ENCODE results near the gene PRKAR1B. TPM values are rescaled to one million over a fixed set of nuclear protein-coding genes. Genes with fewer than 3 reads are reported as not detected.

The PRKAR1B gene
- total RNA-seq, 1 experiment from 2014 or later, result 62.0 TPM

DNA sequence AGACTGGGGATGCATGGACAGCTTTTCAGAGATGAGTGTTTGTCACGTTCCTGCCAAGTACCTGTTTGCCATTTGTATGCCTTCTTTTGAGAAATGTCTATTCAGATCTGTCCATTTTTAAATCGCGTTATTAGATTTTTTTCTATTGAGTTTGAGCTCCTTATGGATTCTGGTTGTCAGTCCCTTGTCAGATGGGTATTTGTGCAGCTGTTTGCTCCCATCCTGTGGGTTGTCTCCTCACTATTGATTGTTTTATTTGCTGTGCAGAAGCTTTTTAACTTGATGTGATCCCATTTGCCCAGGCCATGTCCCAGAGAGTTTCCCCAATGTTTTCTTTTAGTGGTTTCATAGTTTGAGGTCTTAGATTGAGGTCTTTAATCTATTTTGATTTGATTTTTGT lies 5.5 kb upstream of the PRKAR1B start:
- intact Hi-C loops (cut with micrococcal nuclease; ENCODE audit: unreplicated experiment) (no loop called here), in situ Hi-C loops (cut with HindIII; ENCODE audit: low pct_unique_long_range_greater_than_20kb, low sequenced_read_pairs) (no loop called here)
- Histone ChIP-seq H3K4me1 (ENCODE audit: control insufficient read depth, insufficient read depth, low read length) (peaks cover 35% of the 10 kb centered on the region), H3K9me3 (ENCODE audit: control insufficient read depth, insufficient read depth, low read depth, low read length) (peaks cover 11% of the 10 kb centered on the region; the same call in 1 of the 2 replicates), H3K4me3 (ENCODE audit: low read depth in 2 of 2, low read length in 2 of 2) (peak overlapping the region in 1 of 2 experiments; percentile 30; a peak in 2 of 4 replicates), H3K27me3 (ENCODE audit: control insufficient read depth, insufficient read depth, low read length) (no peaks in the 10 kb centered on the region), H3K27ac (ENCODE audit: low read length) (peak overlapping the region; percentile 81), H3K36me3 (ENCODE audit: control insufficient read depth, insufficient read depth, low read length) (no peaks in the 10 kb centered on the region)
- DNase-seq (ENCODE audit: low read depth, low spot score), result no peak
- no peak for ATAC-seq
- TF ChIP-seq POLR2AphosphoS5 (IDR thresholded peaks at IDR 0.05; ENCODE audit: low read depth, low read length) (no peak), TCF7L2 (IDR thresholded peaks at IDR 0.05; ENCODE audit: low read depth, low read length) (no peak), SIN3A (IDR thresholded peaks at IDR 0.05; ENCODE audit: borderline replicate concordance, insufficient read depth, low read depth, low read length) (no peak)
- ChIA-PET CTCF (no interaction called here), POLR2A (no interaction called here)
- BruUV-seq (replicated peaks), result no TSS peak

DNA sequence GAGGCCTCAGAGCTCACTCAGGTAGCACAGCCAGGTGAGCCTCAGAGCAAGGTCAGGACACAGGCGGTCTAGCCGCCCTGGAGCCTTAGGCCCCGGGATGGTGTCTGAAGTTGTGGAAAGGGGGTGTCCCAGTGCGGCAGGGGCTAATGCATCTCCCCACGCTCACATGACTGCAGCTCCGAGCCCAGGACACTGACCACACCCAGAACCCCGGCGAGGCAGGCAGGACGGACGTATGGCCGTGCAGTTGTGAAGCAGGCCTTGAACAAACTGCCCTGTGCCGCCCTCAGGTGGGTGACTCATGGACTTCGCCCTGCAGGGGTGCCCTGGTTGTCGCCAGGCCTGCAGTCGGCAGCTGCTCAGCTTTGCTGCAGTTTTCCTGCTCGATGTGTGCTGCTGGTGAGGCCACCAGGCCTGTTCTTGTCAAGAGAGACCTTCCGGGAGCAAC lies 5.0 kb upstream of the PRKAR1B start:
- Histone ChIP-seq H3K27me3 (ENCODE audit: control insufficient read depth, insufficient read depth, low read length) (no peaks in the 10 kb centered on the region), H3K27ac (ENCODE audit: low read length) (peak overlapping the region; percentile 81), H3K4me3 (ENCODE audit: low read depth in 2 of 2, low read length in 2 of 2) (peak overlapping the region in 1 of 2 experiments; percentile 30; a peak in 2 of 4 replicates), H3K4me1 (ENCODE audit: control insufficient read depth, insufficient read depth, low read length) (peaks cover 35% of the 10 kb centered on the region), H3K36me3 (ENCODE audit: control insufficient read depth, insufficient read depth, low read length) (no peaks in the 10 kb centered on the region), H3K9me3 (ENCODE audit: control insufficient read depth, insufficient read depth, low read depth, low read length) (peaks cover 11% of the 10 kb centered on the region; the same call in 1 of the 2 replicates)
- no peak for TF ChIP-seq SIN3A (IDR thresholded peaks at IDR 0.05; ENCODE audit: borderline replicate concordance, insufficient read depth, low read depth, low read length)
- TF ChIP-seq POLR2AphosphoS5 (IDR thresholded peaks at IDR 0.05; ENCODE audit: low read depth, low read length), result 0 out of 2 replicates have a peak, but pooled peaks have one; percentile 41
- TF ChIP-seq, protein P1, sequence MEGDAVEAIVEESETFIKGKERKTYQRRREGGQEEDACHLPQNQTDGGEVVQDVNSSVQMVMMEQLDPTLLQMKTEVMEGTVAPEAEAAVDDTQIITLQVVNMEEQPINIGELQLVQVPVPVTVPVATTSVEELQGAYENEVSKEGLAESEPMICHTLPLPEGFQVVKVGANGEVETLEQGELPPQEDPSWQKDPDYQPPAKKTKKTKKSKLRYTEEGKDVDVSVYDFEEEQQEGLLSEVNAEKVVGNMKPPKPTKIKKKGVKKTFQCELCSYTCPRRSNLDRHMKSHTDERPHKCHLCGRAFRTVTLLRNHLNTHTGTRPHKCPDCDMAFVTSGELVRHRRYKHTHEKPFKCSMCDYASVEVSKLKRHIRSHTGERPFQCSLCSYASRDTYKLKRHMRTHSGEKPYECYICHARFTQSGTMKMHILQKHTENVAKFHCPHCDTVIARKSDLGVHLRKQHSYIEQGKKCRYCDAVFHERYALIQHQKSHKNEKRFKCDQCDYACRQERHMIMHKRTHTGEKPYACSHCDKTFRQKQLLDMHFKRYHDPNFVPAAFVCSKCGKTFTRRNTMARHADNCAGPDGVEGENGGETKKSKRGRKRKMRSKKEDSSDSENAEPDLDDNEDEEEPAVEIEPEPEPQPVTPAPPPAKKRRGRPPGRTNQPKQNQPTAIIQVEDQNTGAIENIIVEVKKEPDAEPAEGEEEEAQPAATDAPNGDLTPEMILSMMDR (IDR thresholded peaks at IDR 0.05), result no peak
- TF ChIP-seq, protein P2, sequence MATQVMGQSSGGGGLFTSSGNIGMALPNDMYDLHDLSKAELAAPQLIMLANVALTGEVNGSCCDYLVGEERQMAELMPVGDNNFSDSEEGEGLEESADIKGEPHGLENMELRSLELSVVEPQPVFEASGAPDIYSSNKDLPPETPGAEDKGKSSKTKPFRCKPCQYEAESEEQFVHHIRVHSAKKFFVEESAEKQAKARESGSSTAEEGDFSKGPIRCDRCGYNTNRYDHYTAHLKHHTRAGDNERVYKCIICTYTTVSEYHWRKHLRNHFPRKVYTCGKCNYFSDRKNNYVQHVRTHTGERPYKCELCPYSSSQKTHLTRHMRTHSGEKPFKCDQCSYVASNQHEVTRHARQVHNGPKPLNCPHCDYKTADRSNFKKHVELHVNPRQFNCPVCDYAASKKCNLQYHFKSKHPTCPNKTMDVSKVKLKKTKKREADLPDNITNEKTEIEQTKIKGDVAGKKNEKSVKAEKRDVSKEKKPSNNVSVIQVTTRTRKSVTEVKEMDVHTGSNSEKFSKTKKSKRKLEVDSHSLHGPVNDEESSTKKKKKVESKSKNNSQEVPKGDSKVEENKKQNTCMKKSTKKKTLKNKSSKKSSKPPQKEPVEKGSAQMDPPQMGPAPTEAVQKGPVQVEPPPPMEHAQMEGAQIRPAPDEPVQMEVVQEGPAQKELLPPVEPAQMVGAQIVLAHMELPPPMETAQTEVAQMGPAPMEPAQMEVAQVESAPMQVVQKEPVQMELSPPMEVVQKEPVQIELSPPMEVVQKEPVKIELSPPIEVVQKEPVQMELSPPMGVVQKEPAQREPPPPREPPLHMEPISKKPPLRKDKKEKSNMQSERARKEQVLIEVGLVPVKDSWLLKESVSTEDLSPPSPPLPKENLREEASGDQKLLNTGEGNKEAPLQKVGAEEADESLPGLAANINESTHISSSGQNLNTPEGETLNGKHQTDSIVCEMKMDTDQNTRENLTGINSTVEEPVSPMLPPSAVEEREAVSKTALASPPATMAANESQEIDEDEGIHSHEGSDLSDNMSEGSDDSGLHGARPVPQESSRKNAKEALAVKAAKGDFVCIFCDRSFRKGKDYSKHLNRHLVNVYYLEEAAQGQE (IDR thresholded peaks at IDR 0.05; ENCODE audit: insufficient read depth in 1 of 2, low read depth in 2 of 2, low read length in 1 of 2), result no peak
- no TSS peak for BruUV-seq (replicated peaks)
- ChIA-PET POLR2A (no interaction called here), CTCF (interaction anchor here (1.4 kb wide), 1 partner anchor 96 kb away, joined by 3 read pairs; no protein-coding TSS in a partner anchor)
- ATAC-seq, result peak; percentile 93
- peak; percentile 27 for DNase-seq (ENCODE audit: low read depth, low spot score)
- intact Hi-C loops (cut with micrococcal nuclease; ENCODE audit: unreplicated experiment) (no loop called here), in situ Hi-C loops (cut with HindIII; ENCODE audit: low pct_unique_long_range_greater_than_20kb, low sequenced_read_pairs) (no loop called here)

DNA sequence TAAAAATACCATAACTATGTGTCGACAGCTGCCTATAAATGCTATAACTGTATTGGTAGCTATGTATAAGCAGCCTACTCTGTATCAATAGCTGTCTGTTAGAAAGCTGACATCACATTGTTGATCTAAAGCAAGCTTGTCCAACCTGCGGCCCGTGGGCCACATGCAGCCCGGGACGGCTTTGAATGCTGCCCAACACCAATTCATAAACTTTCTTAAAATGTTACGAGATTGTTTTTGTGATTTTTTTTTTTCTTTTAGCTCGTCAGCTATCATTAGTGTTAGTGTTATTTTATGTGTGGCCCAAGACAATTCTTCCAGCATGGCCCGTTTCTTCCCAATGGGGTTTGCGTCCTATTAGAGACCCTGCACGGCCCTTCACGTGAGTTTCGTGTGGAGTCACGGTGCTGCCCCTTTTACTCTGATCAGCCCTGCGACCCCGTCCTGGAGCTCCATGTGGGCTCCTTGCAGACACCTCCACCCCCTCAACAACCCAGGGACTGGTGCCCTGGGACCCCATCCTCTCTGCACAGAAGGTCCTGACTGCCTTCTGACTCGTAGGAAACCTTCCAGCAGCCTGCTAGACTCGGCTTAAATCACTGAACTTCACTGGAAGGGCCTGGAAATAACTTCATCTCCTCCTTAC lies 4.5 kb upstream of the PRKAR1B start:
- Histone ChIP-seq H3K36me3 (ENCODE audit: control insufficient read depth, insufficient read depth, low read length) (no peaks in the 10 kb centered on the region), H3K27ac (ENCODE audit: low read length) (peak overlapping the region; percentile 81), H3K4me3 (ENCODE audit: low read depth in 2 of 2, low read length in 2 of 2) (peak overlapping the region in 1 of 2 experiments; percentile 30; a peak in 2 of 4 replicates), H3K27me3 (ENCODE audit: control insufficient read depth, insufficient read depth, low read length) (no peaks in the 10 kb centered on the region), H3K9me3 (ENCODE audit: control insufficient read depth, insufficient read depth, low read depth, low read length) (peaks cover 11% of the 10 kb centered on the region; the same call in 1 of the 2 replicates), H3K4me1 (ENCODE audit: control insufficient read depth, insufficient read depth, low read length) (peaks cover 35% of the 10 kb centered on the region)
- ATAC-seq (no peak; the same call in 1 of the 2 replicates), DNase-seq (ENCODE audit: low read depth, low spot score) (no peak)
- TF ChIP-seq POLR2AphosphoS5 (IDR thresholded peaks at IDR 0.05; ENCODE audit: low read depth, low read length) (no peak), SIN3A (IDR thresholded peaks at IDR 0.05; ENCODE audit: borderline replicate concordance, insufficient read depth, low read depth, low read length) (no peak), TCF7L2 (IDR thresholded peaks at IDR 0.05; ENCODE audit: low read depth, low read length) (no peak)
- TF ChIP-seq, protein P2 (IDR thresholded peaks at IDR 0.05; ENCODE audit: insufficient read depth in 1 of 2, low read depth in 2 of 2, low read length in 1 of 2), result no peak
- TF ChIP-seq, protein P1 (IDR thresholded peaks at IDR 0.05), result no peak
- no TSS peak for BruUV-seq (replicated peaks)
- POLR2A ChIA-PET, result no interaction called here
- in situ Hi-C loops (cut with HindIII; ENCODE audit: low pct_unique_long_range_greater_than_20kb, low sequenced_read_pairs), result no loop called here
- CTCF ChIA-PET, result interaction anchor here (0.8 to 1.4 kb wide), 2 partner anchors 95 to 410 kb away, joined by 3 read pairs; no protein-coding TSS in a partner anchor
- intact Hi-C loops (cut with micrococcal nuclease; ENCODE audit: unreplicated experiment), result no loop called here
